SU-DHL-6 (cell line): ENCODE measurements around the gene SNX8.

ENCODE experiments used
- EZH2phosphoT487 ChIP-seq: fragments of 200-600 bp; sonication (generic), shearing (Covaris generic); conservative IDR thresholded peaks from 2 replicates; pipeline ENCODE4 v1.6.1; 2018; ENCODE audit warnings: mild to moderate bottlenecking, antibody characterized with exemption, low read length, moderate library complexity, mixed read lengths
- TF ChIP-seq, protein P1 (sequence below): fragments of 200-600 bp; sonication (generic); IDR thresholded peaks from one replicate; pipeline ENCODE4 v1.5.1; 2017; ENCODE audit warnings: antibody characterized with exemption, mild to moderate bottlenecking, low read length, moderate library complexity; ENCODE audit not compliant: insufficient read depth, poor library complexity, severe bottlenecking

DNA sequence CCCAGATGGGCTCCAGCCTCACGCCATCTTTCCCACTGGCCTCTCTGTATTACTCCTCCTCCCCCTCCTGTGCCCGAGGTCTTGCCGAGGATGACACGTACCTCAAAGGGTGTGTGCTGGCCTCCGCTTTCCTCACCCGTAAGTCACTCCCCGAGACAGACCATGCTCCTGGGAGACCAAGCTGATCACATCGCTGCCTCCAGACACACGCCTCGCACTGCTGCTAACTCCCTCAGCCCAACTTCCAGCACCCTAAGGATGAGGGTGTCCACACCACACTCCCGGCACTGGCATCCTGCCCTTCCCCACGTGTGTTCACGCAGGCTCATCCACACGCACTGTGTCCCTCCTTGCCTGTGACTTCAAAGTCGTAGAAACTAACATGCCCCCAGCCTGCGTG, 105.5 kb downstream of the SNX8 start:
- TF ChIP-seq, protein P1, sequence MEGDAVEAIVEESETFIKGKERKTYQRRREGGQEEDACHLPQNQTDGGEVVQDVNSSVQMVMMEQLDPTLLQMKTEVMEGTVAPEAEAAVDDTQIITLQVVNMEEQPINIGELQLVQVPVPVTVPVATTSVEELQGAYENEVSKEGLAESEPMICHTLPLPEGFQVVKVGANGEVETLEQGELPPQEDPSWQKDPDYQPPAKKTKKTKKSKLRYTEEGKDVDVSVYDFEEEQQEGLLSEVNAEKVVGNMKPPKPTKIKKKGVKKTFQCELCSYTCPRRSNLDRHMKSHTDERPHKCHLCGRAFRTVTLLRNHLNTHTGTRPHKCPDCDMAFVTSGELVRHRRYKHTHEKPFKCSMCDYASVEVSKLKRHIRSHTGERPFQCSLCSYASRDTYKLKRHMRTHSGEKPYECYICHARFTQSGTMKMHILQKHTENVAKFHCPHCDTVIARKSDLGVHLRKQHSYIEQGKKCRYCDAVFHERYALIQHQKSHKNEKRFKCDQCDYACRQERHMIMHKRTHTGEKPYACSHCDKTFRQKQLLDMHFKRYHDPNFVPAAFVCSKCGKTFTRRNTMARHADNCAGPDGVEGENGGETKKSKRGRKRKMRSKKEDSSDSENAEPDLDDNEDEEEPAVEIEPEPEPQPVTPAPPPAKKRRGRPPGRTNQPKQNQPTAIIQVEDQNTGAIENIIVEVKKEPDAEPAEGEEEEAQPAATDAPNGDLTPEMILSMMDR = no peak
- TF ChIP-seq EZH2phosphoT487 = no peak
